ENCODE results near the gene PDSS1.

Gene PDSS1

GRCh38 chr10:26715137-26715487, 17.6 kb downstream of the PDSS1 start:
- no peak for DNase-seq
- Histone ChIP-seq H3K36me3 (ENCODE audit: control insufficient read depth, insufficient read depth, low read length) (peaks cover 3% of the 10 kb centered on the region), H3K27me3 (replicated peaks; ENCODE audit: control insufficient read depth, insufficient read depth, low read length, poor library complexity, severe bottlenecking) (no peaks in the 10 kb centered on the region), H3K9me3 (ENCODE audit: control insufficient read depth, low read length) (no peaks in the 10 kb centered on the region), H3K4me3 (ENCODE audit: insufficient read depth, low read depth, low read length, poor library complexity, severe bottlenecking) (no peak overlapping the region), H3K27ac (ENCODE audit: insufficient read depth, low read length, poor library complexity, severe bottlenecking) (no peak overlapping the region), H3K4me1 (ENCODE audit: control insufficient read depth, insufficient read depth, low read length, poor library complexity, severe bottlenecking) (no peaks in the 10 kb centered on the region)

- Histone ChIP-seq H3K27me3 (replicated peaks; ENCODE audit: control insufficient read depth, insufficient read depth, low read length, poor library complexity, severe bottlenecking) (no peaks in the 10 kb centered on the region), H3K4me3 (ENCODE audit: insufficient read depth, low read depth, low read length, poor library complexity, severe bottlenecking) (no peak overlapping the region), H3K4me1 (ENCODE audit: control insufficient read depth, insufficient read depth, low read length, poor library complexity, severe bottlenecking) (peaks cover 6% of the 10 kb centered on the region), H3K9me3 (ENCODE audit: control insufficient read depth, low read length) (no peaks in the 10 kb centered on the region), H3K36me3 (ENCODE audit: control insufficient read depth, insufficient read depth, low read length) (peaks cover 3% of the 10 kb centered on the region), H3K27ac (ENCODE audit: insufficient read depth, low read length, poor library complexity, severe bottlenecking) (no peak overlapping the region)
- no peak for DNase-seq
Observed at GRCh38 chr10:26717476-26717875, 20.0 kb downstream of the PDSS1 start.

GRCh38 chr10:26721561-26721960, 24.1 kb downstream of the PDSS1 start:
- no peak overlapping the region for H3K27ac ChIP-seq (ENCODE audit: insufficient read depth, low read length, poor library complexity, severe bottlenecking)
- H3K4me3 ChIP-seq (ENCODE audit: insufficient read depth, low read depth, low read length, poor library complexity, severe bottlenecking), result no peak overlapping the region
- H3K4me1 ChIP-seq (ENCODE audit: control insufficient read depth, insufficient read depth, low read length, poor library complexity, severe bottlenecking), result peaks cover 6% of the 10 kb centered on the region
- peaks cover 4% of the 10 kb centered on the region for H3K36me3 ChIP-seq (ENCODE audit: control insufficient read depth, insufficient read depth, low read length)
- peak; percentile 6 to 23 (median 23) for DNase-seq
- no peaks in the 10 kb centered on the region for H3K27me3 ChIP-seq (replicated peaks; ENCODE audit: control insufficient read depth, insufficient read depth, low read length, poor library complexity, severe bottlenecking)
- H3K9me3 ChIP-seq (ENCODE audit: control insufficient read depth, low read length), result no peaks in the 10 kb centered on the region

GRCh38 chr10:26723016-26723415, 25.5 kb downstream of the PDSS1 start:
- H3K27me3 ChIP-seq (replicated peaks; ENCODE audit: control insufficient read depth, insufficient read depth, low read length, poor library complexity, severe bottlenecking), result no peaks in the 10 kb centered on the region

GRCh38 chr10:26725837-26726727, 28.6 kb downstream of the PDSS1 start:
- Histone ChIP-seq H3K4me1 (ENCODE audit: control insufficient read depth, insufficient read depth, low read length, poor library complexity, severe bottlenecking) (peaks cover 6% of the 10 kb centered on the region), H3K36me3 (ENCODE audit: control insufficient read depth, insufficient read depth, low read length) (peaks cover 4% of the 10 kb centered on the region)

More at GRCh38 chr10:26723016-26723415, 25.5 kb downstream of the PDSS1 start:
- Histone ChIP-seq H3K36me3 (ENCODE audit: control insufficient read depth, insufficient read depth, low read length) (peaks cover 4% of the 10 kb centered on the region), H3K4me3 (ENCODE audit: insufficient read depth, low read depth, low read length, poor library complexity, severe bottlenecking) (no peak overlapping the region), H3K4me1 (ENCODE audit: control insufficient read depth, insufficient read depth, low read length, poor library complexity, severe bottlenecking) (peaks cover 6% of the 10 kb centered on the region), H3K27ac (ENCODE audit: insufficient read depth, low read length, poor library complexity, severe bottlenecking) (no peak overlapping the region), H3K9me3 (ENCODE audit: control insufficient read depth, low read length) (no peaks in the 10 kb centered on the region)
- DNase-seq, result no peak

GRCh38 chr10:26727005-26727404, 29.5 kb downstream of the PDSS1 start:
- Histone ChIP-seq H3K4me1 (ENCODE audit: control insufficient read depth, insufficient read depth, low read length, poor library complexity, severe bottlenecking) (no peaks in the 10 kb centered on the region), H3K36me3 (ENCODE audit: control insufficient read depth, insufficient read depth, low read length) (peaks cover 4% of the 10 kb centered on the region)
- DNase-seq, result no peak

More at GRCh38 chr10:26725837-26726727, 28.6 kb downstream of the PDSS1 start:
- Histone ChIP-seq H3K27ac (ENCODE audit: insufficient read depth, low read length, poor library complexity, severe bottlenecking) (no peak overlapping the region), H3K4me3 (ENCODE audit: insufficient read depth, low read depth, low read length, poor library complexity, severe bottlenecking) (no peak overlapping the region), H3K27me3 (replicated peaks; ENCODE audit: control insufficient read depth, insufficient read depth, low read length, poor library complexity, severe bottlenecking) (no peaks in the 10 kb centered on the region), H3K9me3 (ENCODE audit: control insufficient read depth, low read length) (no peaks in the 10 kb centered on the region)
- DNase-seq, result peak in 1 of 3 donors; percentile 25

GRCh38 chr10:26728957-26729356, 31.5 kb downstream of the PDSS1 start:
- Histone ChIP-seq H3K4me1 (ENCODE audit: control insufficient read depth, insufficient read depth, low read length, poor library complexity, severe bottlenecking) (no peaks in the 10 kb centered on the region), H3K4me3 (ENCODE audit: insufficient read depth, low read depth, low read length, poor library complexity, severe bottlenecking) (no peak overlapping the region), H3K27ac (ENCODE audit: insufficient read depth, low read length, poor library complexity, severe bottlenecking) (no peak overlapping the region), H3K36me3 (ENCODE audit: control insufficient read depth, insufficient read depth, low read length) (peaks cover 4% of the 10 kb centered on the region), H3K9me3 (ENCODE audit: control insufficient read depth, low read length) (no peaks in the 10 kb centered on the region), H3K27me3 (replicated peaks; ENCODE audit: control insufficient read depth, insufficient read depth, low read length, poor library complexity, severe bottlenecking) (no peaks in the 10 kb centered on the region)
- no peak for DNase-seq

More at GRCh38 chr10:26727005-26727404, 29.5 kb downstream of the PDSS1 start:
- Histone ChIP-seq H3K27me3 (replicated peaks; ENCODE audit: control insufficient read depth, insufficient read depth, low read length, poor library complexity, severe bottlenecking) (no peaks in the 10 kb centered on the region), H3K4me3 (ENCODE audit: insufficient read depth, low read depth, low read length, poor library complexity, severe bottlenecking) (no peak overlapping the region), H3K9me3 (ENCODE audit: control insufficient read depth, low read length) (no peaks in the 10 kb centered on the region), H3K27ac (ENCODE audit: insufficient read depth, low read length, poor library complexity, severe bottlenecking) (no peak overlapping the region)

- H3K36me3 ChIP-seq (ENCODE audit: control insufficient read depth, insufficient read depth, low read length), result no peaks in the 10 kb centered on the region
- DNase-seq, result no peak
Observed at GRCh38 chr10:26729395-26729794, 31.9 kb downstream of the PDSS1 start.

GRCh38 chr10:26730552-26730951, 33.1 kb downstream of the PDSS1 start:
- Histone ChIP-seq H3K27me3 (replicated peaks; ENCODE audit: control insufficient read depth, insufficient read depth, low read length, poor library complexity, severe bottlenecking) (no peaks in the 10 kb centered on the region), H3K9me3 (ENCODE audit: control insufficient read depth, low read length) (no peaks in the 10 kb centered on the region), H3K4me3 (ENCODE audit: insufficient read depth, low read depth, low read length, poor library complexity, severe bottlenecking) (no peak overlapping the region), H3K4me1 (ENCODE audit: control insufficient read depth, insufficient read depth, low read length, poor library complexity, severe bottlenecking) (no peaks in the 10 kb centered on the region), H3K27ac (ENCODE audit: insufficient read depth, low read length, poor library complexity, severe bottlenecking) (no peak overlapping the region), H3K36me3 (ENCODE audit: control insufficient read depth, insufficient read depth, low read length) (no peaks in the 10 kb centered on the region)
- DNase-seq, result no peak

More at GRCh38 chr10:26729395-26729794, 31.9 kb downstream of the PDSS1 start:
- H3K27ac ChIP-seq (ENCODE audit: insufficient read depth, low read length, poor library complexity, severe bottlenecking), result no peak overlapping the region
- no peak overlapping the region for H3K4me3 ChIP-seq (ENCODE audit: insufficient read depth, low read depth, low read length, poor library complexity, severe bottlenecking)
- H3K4me1 ChIP-seq (ENCODE audit: control insufficient read depth, insufficient read depth, low read length, poor library complexity, severe bottlenecking), result no peaks in the 10 kb centered on the region
- no peaks in the 10 kb centered on the region for H3K27me3 ChIP-seq (replicated peaks; ENCODE audit: control insufficient read depth, insufficient read depth, low read length, poor library complexity, severe bottlenecking)
- H3K9me3 ChIP-seq (ENCODE audit: control insufficient read depth, low read length), result no peaks in the 10 kb centered on the region

GRCh38 chr10:26733750-26734568, 36.5 kb downstream of the PDSS1 start:
- Histone ChIP-seq H3K9me3 (ENCODE audit: control insufficient read depth, low read length) (no peaks in the 10 kb centered on the region), H3K4me3 (ENCODE audit: insufficient read depth, low read depth, low read length, poor library complexity, severe bottlenecking) (no peak overlapping the region), H3K27ac (ENCODE audit: insufficient read depth, low read length, poor library complexity, severe bottlenecking) (no peak overlapping the region), H3K27me3 (replicated peaks; ENCODE audit: control insufficient read depth, insufficient read depth, low read length, poor library complexity, severe bottlenecking) (no peaks in the 10 kb centered on the region), H3K4me1 (ENCODE audit: control insufficient read depth, insufficient read depth, low read length, poor library complexity, severe bottlenecking) (peaks cover 3% of the 10 kb centered on the region), H3K36me3 (ENCODE audit: control insufficient read depth, insufficient read depth, low read length) (peaks cover 3% of the 10 kb centered on the region)
- DNase-seq, result no peak

Data from effector memory CD4-positive, alpha-beta T cell (primary cell).